DMS53 (cell line): Measurements from ENCODE around the gene IMMP2L.
A peak's percentile ranks its signal among the peaks of the same experiment; 100 is the strongest.

Experiments used
- DNase-seq: peaks from one replicate; lab custom pipeline; 2025; lab: John Stamatoyannopoulos, UW

IMMP2L gene

GRCh38 chr7:110803602-110804143 lies 758.6 kb downstream of the IMMP2L start:
- peak; percentile 19 for DNase-seq

GRCh38 chr7:110801502-110801901 lies 760.8 kb downstream of the IMMP2L start:
- DNase-seq: peak; percentile 34

GRCh38 chr7:110800984-110801383 lies 761.3 kb downstream of the IMMP2L start:
- peak; percentile 40 for DNase-seq

- DNase-seq: no peak
Measured at GRCh38 chr7:110797656-110798055, 764.6 kb downstream of the IMMP2L start.

- DNase-seq: no peak
Measured at GRCh38 chr7:110790992-110791391, 771.3 kb downstream of the IMMP2L start.

- DNase-seq: no peak
Measured at GRCh38 chr7:110786328-110786965, 775.8 kb downstream of the IMMP2L start.

- no peak for DNase-seq
Measured at GRCh38 chr7:110784749-110785148, 777.5 kb downstream of the IMMP2L start.

- peak; percentile 45 for DNase-seq
Measured at GRCh38 chr7:110780712-110781111, 781.6 kb downstream of the IMMP2L start.

- DNase-seq: no peak
Measured at GRCh38 chr7:110779339-110779738, 783.0 kb downstream of the IMMP2L start.

GRCh38 chr7:110775046-110775445 lies 787.2 kb downstream of the IMMP2L start:
- DNase-seq: peak; percentile 28

GRCh38 chr7:110774071-110774470 lies 788.2 kb downstream of the IMMP2L start:
- DNase-seq: peak; percentile 94

- no peak for DNase-seq
Measured at GRCh38 chr7:110772615-110773014, 789.7 kb downstream of the IMMP2L start.

GRCh38 chr7:110771717-110772116 lies 790.6 kb downstream of the IMMP2L start:
- DNase-seq: no peak

- no peak for DNase-seq
Measured at GRCh38 chr7:110767550-110768110, 794.7 kb downstream of the IMMP2L start.

- peak; percentile 51 for DNase-seq
Measured at GRCh38 chr7:110766864-110767263, 795.4 kb downstream of the IMMP2L start.

- no peak for DNase-seq
Measured at GRCh38 chr7:110764852-110765251, 797.4 kb downstream of the IMMP2L start.

GRCh38 chr7:110762546-110763225 lies 799.6 kb downstream of the IMMP2L start:
- no peak for DNase-seq

GRCh38 chr7:110760341-110760740 lies 802.0 kb downstream of the IMMP2L start:
- no peak for DNase-seq

GRCh38 chr7:110759069-110759468 lies 803.2 kb downstream of the IMMP2L start:
- no peak for DNase-seq

GRCh38 chr7:110754649-110755048 lies 807.6 kb downstream of the IMMP2L start:
- DNase-seq: no peak

- DNase-seq: no peak
Measured at GRCh38 chr7:110750931-110751605, 811.2 kb downstream of the IMMP2L start.

GRCh38 chr7:110733221-110733620 lies 829.1 kb downstream of the IMMP2L start:
- DNase-seq: no peak

- no peak for DNase-seq
Measured at GRCh38 chr7:110724811-110725210, 837.5 kb downstream of the IMMP2L start.
